GM19455 (cell line): ENCODE measurements around the gene SMIM38.
A peak's percentile ranks its signal among the peaks of the same experiment; 100 is the strongest.

Experiments
- ATAC-seq: cut with Tn5 transposase; IDR thresholded peaks from one replicate; pipeline ENCODE4 v1.9.1; 2021; ENCODE audit not compliant: unreplicated experiment

The SMIM38 gene

GRCh38 chr11:69157822-69158231 is 2.1 kb downstream of the SMIM38 start:
- ATAC-seq = no peak

GRCh38 chr11:69158301-69159149 is 2.8 kb downstream of the SMIM38 start:
- ATAC-seq = no peak

- ATAC-seq = no peak
Observed at GRCh38 chr11:69159150-69159852, 3.6 kb downstream of the SMIM38 start.

DNA sequence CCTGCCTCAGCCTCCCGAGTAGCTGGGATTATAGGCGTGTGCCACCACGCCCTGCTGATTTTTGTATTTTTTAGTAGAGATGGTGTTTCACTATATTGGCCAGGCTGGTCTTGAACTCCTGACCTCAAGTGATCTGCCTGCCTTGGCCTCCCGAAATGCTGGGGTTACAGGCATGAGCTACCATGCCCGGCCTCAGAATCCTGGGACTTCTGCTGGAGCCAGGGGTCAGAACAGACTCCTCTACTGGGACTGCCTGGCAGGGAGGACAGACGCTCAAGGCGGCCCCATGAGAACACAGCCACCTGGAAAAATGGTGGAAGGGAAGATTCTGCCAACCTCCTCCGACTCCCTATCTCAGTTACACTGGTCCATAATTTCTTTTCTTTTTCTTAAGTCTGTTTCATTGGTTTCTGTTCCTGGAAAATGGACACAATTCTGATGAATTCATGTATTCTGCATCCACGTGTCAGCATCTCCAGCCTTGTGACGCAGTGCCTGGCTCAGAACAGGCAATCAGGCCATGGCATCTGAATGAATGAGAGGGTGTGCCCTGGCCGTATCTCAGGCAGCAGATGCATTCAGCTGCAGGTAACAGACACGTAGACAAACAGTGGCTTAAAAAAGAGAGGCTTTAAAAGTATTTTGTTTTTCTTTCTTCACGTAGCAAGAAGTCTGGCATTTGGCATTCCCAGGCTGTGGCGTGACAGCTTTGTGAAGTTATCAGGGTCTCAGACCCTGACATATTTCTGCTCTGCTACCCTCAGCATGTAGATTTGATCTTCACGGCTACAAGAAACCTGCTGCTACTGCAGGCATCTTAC is 4.8 kb downstream of the SMIM38 start:
- no peak for ATAC-seq

DNA sequence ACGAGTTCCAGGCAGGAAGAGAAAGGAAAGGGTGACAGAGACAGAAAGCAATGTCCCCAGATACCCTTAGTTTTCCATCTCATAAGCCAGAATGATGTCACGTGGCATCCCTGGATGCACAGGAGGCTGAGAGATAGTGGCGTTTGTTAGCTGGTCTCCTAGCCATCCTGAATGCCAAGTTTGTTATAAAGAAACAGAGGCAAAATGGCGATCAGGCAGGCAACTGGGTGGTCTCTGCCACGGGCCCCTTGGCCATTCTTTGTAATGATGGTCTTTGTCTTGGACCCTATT is 5.3 kb downstream of the SMIM38 start:
- no peak for ATAC-seq

- ATAC-seq = no peak
Observed at GRCh38 chr11:69162505-69162904, 6.8 kb downstream of the SMIM38 start.

- no peak for ATAC-seq
Observed at GRCh38 chr11:69163842-69164241, 8.1 kb downstream of the SMIM38 start.

- no peak for ATAC-seq
Observed at GRCh38 chr11:69164824-69165223, 9.1 kb downstream of the SMIM38 start.

DNA sequence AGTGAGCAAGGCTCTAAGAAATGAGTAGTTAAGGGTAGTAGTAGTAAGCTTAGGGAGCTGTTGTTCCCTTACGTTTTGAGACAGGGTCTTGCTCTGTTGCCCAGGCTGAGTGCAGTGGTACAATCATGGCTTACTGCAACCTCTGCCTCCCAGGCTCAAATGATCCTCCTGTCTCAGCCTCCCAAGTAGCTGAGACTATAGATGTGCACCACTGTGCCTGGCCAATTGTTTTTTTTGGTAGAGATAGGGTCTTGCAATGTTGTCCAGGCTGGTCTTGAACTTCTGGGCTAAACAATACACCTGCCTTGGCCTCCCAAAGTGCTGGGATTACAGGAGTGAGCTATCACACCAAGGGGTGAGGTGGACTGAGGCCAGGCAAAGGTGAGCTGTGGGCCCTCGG is 10.0 kb downstream of the SMIM38 start:
- no peak for ATAC-seq

- ATAC-seq = peak; percentile 92
Observed at GRCh38 chr11:69166218-69167115, 10.7 kb downstream of the SMIM38 start.

DNA sequence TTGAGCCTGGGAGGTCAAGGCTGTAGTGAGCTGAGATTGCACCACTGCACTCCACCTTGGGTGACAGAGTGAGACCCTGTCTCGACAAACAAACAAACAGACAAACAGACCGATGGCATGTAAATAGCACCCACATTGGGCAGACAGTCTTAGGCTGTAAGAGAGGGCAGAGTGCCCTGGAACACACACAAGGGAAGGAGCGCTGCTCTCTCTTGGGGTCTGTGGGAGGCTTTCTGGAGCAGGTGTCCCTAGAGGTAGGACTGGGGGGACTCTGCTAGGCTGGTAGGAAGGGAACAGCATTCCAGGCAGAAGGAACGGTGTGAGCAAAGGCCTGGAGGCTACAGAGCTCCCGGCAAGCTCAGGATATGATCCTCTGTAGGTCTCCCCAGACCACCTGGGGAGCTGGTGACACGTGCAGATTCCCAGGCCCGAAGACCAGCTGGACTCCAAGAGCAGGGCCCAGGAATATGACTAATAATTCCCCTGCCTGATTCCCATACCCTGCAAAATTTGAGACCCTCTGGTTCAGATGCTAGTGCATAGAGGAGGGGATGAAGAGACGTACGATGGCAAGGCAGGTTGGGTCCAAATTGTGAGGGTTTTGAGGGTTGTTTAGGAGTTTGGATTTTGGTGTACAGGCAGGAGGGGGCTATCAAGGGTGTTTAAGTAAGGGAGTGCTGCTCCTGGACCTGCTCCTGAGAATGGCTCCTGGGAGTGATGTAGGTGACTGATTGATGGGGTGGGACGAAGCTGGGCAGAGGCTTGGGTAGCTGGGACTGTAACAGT is 11.6 kb downstream of the SMIM38 start:
- ATAC-seq = no peak

GRCh38 chr11:69167916-69168691 is 12.4 kb downstream of the SMIM38 start:
- no peak for ATAC-seq

DNA sequence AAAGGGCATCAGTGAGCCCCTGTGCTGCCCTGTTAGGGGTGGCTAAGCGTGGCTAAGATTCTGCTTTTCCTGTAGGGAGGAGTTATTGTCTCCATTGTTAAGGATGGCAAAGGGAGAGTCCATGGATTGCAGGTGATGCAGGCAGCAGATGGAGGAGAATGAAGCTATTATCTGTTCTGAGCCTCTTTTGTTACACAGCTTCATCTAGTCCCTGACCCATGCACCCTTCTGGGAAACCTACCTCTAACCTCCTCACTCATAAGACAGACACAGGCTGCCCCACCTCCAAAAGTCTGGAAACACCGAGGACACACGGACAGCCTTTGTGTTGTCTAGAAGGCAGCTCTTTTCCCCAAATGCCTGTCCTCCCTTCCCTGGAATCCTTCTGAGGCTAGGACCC is 13.7 kb downstream of the SMIM38 start:
- ATAC-seq = no peak

DNA sequence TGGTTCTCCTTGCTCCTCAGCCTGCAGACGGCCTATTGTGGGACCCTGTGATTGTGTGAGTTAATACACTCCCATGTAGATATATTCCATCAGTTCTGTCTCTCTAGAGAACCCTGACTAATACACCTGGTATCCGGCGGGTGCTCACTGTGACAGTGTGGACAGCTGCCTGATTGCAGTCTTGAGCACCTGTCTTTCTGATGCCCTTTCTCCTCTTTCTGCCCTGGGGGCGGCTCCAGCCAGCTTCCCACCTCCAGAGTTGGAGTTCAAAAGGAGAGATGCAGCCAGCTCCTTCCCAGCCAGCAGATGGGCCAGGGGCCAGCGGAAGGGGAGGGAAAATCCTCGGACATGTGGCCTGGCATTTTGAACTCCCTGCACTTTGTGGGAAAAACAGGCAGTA is 15.0 kb downstream of the SMIM38 start:
- ATAC-seq = no peak

GRCh38 chr11:69171476-69172240 is 15.9 kb downstream of the SMIM38 start:
- no peak for ATAC-seq

DNA sequence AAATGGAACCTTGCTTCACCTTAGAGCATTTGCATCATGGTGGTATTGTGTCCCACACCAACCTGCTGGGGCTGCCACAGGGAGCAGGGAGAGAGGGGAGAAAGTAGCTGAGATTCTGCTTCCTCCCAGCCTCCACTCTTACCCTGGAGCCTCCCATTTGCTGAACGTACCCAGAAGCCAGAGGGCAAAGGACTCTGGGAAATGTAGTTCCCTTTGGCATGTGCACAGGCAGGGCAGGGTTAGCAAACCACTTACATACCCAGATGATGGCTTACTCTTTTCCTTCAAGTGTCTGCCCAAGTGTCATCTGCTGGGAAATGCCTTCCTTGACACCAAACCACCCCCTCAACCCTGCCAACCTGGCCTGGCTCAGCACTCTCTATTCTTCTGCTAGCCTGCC is 16.9 kb downstream of the SMIM38 start:
- no peak for ATAC-seq

- ATAC-seq = no peak
Observed at GRCh38 chr11:69173331-69173730, 17.6 kb downstream of the SMIM38 start.

DNA sequence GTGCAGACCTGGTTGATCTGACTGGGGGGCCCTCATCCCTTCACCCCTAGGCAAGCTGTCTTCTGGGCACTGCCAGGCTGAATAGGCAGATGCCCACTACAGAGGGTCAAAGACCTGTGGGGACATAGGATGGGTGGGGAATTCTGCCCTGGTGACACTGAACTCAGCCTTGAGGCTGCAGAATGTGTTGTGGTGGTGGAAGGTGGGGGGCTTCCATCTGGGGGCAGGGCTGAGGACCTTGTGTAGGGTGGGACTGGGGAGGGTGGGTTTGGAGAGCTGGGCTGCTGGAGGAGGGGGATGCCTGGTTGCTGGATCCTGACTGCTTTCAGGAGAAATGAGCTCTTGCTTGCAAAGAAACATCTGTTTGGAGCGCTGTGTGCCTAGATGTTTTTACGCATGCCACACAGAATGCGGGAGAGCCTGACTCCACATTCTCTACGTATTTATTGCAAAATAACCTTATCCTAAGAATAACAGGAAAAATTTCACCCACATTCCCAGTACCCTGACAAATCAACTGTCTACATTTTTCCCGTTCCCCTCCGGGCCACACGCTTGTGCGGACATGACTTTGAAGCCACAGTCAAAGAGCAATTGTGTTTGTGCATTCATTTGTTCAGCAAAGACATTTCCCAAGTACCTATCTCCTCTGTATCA is 18.3 kb downstream of the SMIM38 start:
- ATAC-seq = no peak
